SK-N-SH treated with all-trans-retinoic acid at 6 μM for 48 hours (cell line): ENCODE data around the gene ZSCAN25.

Source experiments
- ARNTL ChIP-seq: fragments of 450-650 bp; formaldehyde crosslinking; IDR thresholded peaks from 2 replicates; pipeline ENCODE4 v1.5.0; 2020; ENCODE audit warnings: low read depth, mild to moderate bottlenecking, moderate library complexity, borderline replicate concordance
- BACH2 ChIP-seq: fragments of 250-450 bp; sonication (Bioruptor Pico); IDR thresholded peaks from 2 replicates; pipeline ENCODE4 v1.9.0; 2021; ENCODE audit warnings: mild to moderate bottlenecking, borderline replicate concordance
- CREB5 ChIP-seq: fragments of 250-450 bp; sonication (Bioruptor Pico); IDR thresholded peaks from 2 replicates; pipeline ENCODE4 v1.5.1; 2020; ENCODE audit warnings: low read depth, mild to moderate bottlenecking, moderate library complexity
- ESRRG ChIP-seq: fragments of 250-450 bp; sonication (Bioruptor Pico); IDR thresholded peaks from 2 replicates; pipeline ENCODE4 v1.6.1; 2021; ENCODE audit warnings: mild to moderate bottlenecking
- PATZ1 ChIP-seq: fragments of 250-450 bp; sonication (Bioruptor Pico); IDR thresholded peaks from 2 replicates; pipeline ENCODE4 v1.8.0; 2020; ENCODE audit warnings: mild to moderate bottlenecking, moderate library complexity, borderline replicate concordance
- PPARA ChIP-seq: fragments of 250-450 bp; sonication (Bioruptor Pico); IDR thresholded peaks from 2 replicates; pipeline ENCODE4 v1.5.0; 2020; ENCODE audit warnings: mild to moderate bottlenecking, borderline replicate concordance
- RARB ChIP-seq: fragments of 250-450 bp; sonication (Bioruptor Pico); IDR thresholded peaks from 2 replicates; pipeline ENCODE4 v1.8.0; 2021; ENCODE audit warnings: mild to moderate bottlenecking, moderate library complexity
- SNAI2 ChIP-seq: fragments of 250-450 bp; sonication (Bioruptor Pico); IDR thresholded peaks from 2 replicates; pipeline ENCODE4 v1.5.0; 2020; ENCODE audit warnings: mild to moderate bottlenecking, moderate library complexity
- TCF4 ChIP-seq: fragments of 250-450 bp; sonication (Bioruptor Pico); IDR thresholded peaks from 2 replicates; pipeline ENCODE4 v1.8.0; 2021; ENCODE audit warnings: mild to moderate bottlenecking, moderate library complexity, borderline replicate concordance
- ZFP3 ChIP-seq: fragments of 250-450 bp; sonication (Bioruptor Pico); IDR thresholded peaks from 2 replicates; pipeline ENCODE4 v1.5.0; 2020; ENCODE audit warnings: mild to moderate bottlenecking, moderate library complexity
- ZNF565 ChIP-seq: fragments of 450-650 bp; formaldehyde crosslinking; conservative IDR thresholded peaks from 2 replicates; pipeline ENCODE4 v1.5.0; 2020; ENCODE audit warnings: low read depth, mild to moderate bottlenecking, moderate library complexity
- ZNF8 ChIP-seq: fragments of 450-650 bp; formaldehyde crosslinking; IDR thresholded peaks from 2 replicates; pipeline ENCODE4 v1.5.0; 2020; ENCODE audit warnings: mild to moderate bottlenecking, moderate library complexity

- TF ChIP-seq BACH2 (CRISPR knock-in tag) (no peak), RARB (CRISPR knock-in tag) (no peak), PATZ1 (CRISPR knock-in tag) (no peak), ESRRG (CRISPR knock-in tag) (no peak), PPARA (no peak), CREB5 (CRISPR knock-in tag) (no peak), TCF4 (CRISPR knock-in tag) (no peak), ZFP3 (CRISPR knock-in tag) (no peak), ZNF565 (CRISPR knock-in tag) (no peak), SNAI2 (CRISPR knock-in tag) (no peak), ZNF8 (no peak), ARNTL (CRISPR knock-in tag) (no peak)
These were observed 9.2 kb downstream of the ZSCAN25 start for GRCh38 chr7:99625961-99626360.
